ENCODE results near the gene POTEJ.
"Not testable (repeated sequence)": the region's sequence is repeated elsewhere in the genome, so short reads cannot be mapped to it uniquely, and the experiment has no call there.

Gene POTEJ

DNA sequence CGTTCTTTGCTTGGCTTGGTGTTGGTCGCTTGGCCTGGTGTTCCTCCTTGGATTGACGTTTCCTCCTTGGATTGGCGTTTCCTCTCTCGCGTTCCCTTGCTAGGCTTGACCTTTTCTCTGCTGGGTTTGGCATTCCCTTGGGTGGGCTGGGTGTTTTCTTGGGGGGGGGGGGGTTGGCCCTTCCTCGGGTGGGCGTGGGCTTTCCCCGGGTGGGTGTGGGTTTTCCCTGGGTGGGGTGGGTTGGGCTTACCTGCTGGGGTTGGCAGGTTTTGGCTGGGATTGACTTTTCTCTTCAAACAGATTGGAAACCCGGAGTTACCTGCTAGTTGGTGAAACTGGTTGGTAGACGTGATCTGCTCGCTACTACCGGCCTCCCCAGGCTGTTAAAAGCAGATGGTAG, at the start of gene POTEJ:
POTEJ (plus strand) TSS at position 301 of the 400 bp plus-strand sequence; CDS start at position 394, 93 bp downstream.
- TF ChIP-seq GATA2, GATA3 (IDR thresholded peaks at IDR 0.05; ENCODE audit: low read depth, low read length): not testable (repeated sequence)

DNA sequence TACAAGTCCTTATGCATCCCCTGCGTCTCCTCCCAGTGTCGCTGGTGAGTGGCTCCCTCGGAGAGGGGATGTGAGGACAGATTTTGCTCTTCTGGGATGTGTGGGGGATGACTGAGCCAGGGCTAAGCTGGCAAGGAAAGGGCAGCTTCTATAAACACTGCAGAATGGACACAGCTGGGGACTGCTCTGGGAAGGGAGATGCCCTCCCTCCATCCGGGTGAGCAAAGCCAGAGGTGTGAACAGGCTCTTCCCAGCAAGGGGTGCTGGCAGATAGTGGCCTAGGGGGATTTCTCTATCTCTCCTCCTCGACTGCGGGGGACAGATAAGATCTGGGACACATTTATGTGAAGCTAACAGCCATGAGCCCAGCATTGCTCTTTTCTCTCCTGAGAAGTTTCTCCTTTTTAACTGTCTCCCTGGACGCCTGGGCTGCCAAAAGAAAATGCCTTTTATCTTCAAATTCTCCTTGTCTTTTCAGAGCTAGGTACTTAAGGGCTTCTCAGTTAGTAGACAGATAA, 20.3 kb upstream of the POTEJ start:
- TF ChIP-seq GATA2 (IDR thresholded peaks at IDR 0.05; ENCODE audit: low read depth, low read length) (peak; percentile 70), GATA3 (IDR thresholded peaks at IDR 0.05; ENCODE audit: low read depth, low read length) (0 out of 2 replicates have a peak, but pooled peaks have one; percentile 31)

DNA sequence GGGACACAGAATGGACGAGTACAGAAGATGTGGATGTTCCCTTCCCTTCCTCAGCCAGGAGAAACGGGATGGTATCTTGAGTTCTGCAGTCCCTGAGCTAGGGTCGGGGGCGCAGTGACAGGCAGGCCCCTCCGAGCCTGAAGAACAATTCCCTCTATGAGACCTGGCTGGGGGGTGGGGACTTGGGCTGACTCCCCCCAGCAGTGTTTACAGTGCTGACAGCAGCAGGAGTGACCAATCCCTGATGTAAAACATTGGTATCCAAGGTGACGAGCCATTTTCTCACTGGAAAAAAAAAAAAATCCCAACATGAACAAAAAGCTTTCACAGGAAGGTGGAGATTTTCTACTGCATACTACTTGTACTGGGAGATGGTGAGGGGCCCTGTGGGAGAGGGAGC, 11.8 kb upstream of the POTEJ start, which contains the start of gene CFC1:
CFC1 (minus strand) TSS at position 183 of the 400 bp plus-strand sequence. CDS start 288 bp downstream, outside the sequence.
- TF ChIP-seq GATA3, GATA2 (IDR thresholded peaks at IDR 0.05; ENCODE audit: low read depth, low read length): not testable (repeated sequence)

Measured in SH-SY5Y (cell line).